Measurements from ENCODE around the gene GLP2R.

The GLP2R gene

GRCh38 chr17:9887508-9887907, 61.8 kb downstream of the GLP2R start:
- Histone ChIP-seq H3K36me3 (ENCODE audit: insufficient read depth, low read length) (no peaks in the 10 kb centered on the region), H3K9me3 (ENCODE audit: control insufficient read depth, insufficient read depth, low read length) (peaks cover 13% of the 10 kb centered on the region), H3K4me1 (ENCODE audit: insufficient read depth, low read length) (no peaks in the 10 kb centered on the region), H3K9ac (ENCODE audit: low read depth, low read length) (no peak overlapping the region)

GRCh38 chr17:9890124-9890523, 64.4 kb downstream of the GLP2R start:
- Histone ChIP-seq H3K9ac (ENCODE audit: low read depth, low read length) (no peak overlapping the region), H3K9me3 (ENCODE audit: control insufficient read depth, insufficient read depth, low read length) (peaks cover 3% of the 10 kb centered on the region; the same call in 1 of the 2 replicates), H3K36me3 (ENCODE audit: insufficient read depth, low read length) (no peaks in the 10 kb centered on the region), H3K4me1 (ENCODE audit: insufficient read depth, low read length) (no peaks in the 10 kb centered on the region)

GRCh38 chr17:9893411-9894012, 67.8 kb downstream of the GLP2R start:
- H3K9me3 ChIP-seq (ENCODE audit: control insufficient read depth, insufficient read depth, low read length): no peaks in the 10 kb centered on the region
- H3K36me3 ChIP-seq (ENCODE audit: insufficient read depth, low read length): no peaks in the 10 kb centered on the region
- no peak overlapping the region for H3K9ac ChIP-seq (ENCODE audit: low read depth, low read length)
- no peaks in the 10 kb centered on the region for H3K4me1 ChIP-seq (ENCODE audit: insufficient read depth, low read length)

DNA sequence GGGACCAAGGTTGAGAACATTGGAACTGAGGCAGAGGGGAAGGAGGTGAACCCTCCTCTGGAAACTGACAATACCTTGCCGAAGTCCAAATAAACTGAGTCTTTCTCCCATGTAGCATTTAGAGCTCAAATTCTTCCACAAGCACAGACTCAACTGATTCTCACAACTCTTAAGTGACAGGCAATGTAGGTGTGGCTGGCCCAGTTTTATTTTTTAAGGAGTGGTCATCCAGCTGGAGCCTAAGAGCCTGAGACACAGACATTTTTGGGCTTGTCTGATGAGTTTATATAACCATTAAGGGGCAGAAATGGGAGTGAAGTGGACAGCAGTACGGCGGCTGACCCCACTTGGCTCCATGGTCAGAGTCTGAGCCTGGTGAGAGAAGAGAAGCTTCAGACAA, 68.5 kb downstream of the GLP2R start:
- H3K4me1 ChIP-seq (ENCODE audit: insufficient read depth, low read length): no peaks in the 10 kb centered on the region
- no peak overlapping the region for H3K9ac ChIP-seq (ENCODE audit: low read depth, low read length)
- no peaks in the 10 kb centered on the region for H3K9me3 ChIP-seq (ENCODE audit: control insufficient read depth, insufficient read depth, low read length)
- H3K36me3 ChIP-seq (ENCODE audit: insufficient read depth, low read length): no peaks in the 10 kb centered on the region

GRCh38 chr17:9895923-9896322, 70.2 kb downstream of the GLP2R start:
- Histone ChIP-seq H3K9me3 (ENCODE audit: control insufficient read depth, insufficient read depth, low read length) (no peaks in the 10 kb centered on the region), H3K4me1 (ENCODE audit: insufficient read depth, low read length) (no peaks in the 10 kb centered on the region), H3K9ac (ENCODE audit: low read depth, low read length) (no peak overlapping the region), H3K36me3 (ENCODE audit: insufficient read depth, low read length) (no peaks in the 10 kb centered on the region)

DNA sequence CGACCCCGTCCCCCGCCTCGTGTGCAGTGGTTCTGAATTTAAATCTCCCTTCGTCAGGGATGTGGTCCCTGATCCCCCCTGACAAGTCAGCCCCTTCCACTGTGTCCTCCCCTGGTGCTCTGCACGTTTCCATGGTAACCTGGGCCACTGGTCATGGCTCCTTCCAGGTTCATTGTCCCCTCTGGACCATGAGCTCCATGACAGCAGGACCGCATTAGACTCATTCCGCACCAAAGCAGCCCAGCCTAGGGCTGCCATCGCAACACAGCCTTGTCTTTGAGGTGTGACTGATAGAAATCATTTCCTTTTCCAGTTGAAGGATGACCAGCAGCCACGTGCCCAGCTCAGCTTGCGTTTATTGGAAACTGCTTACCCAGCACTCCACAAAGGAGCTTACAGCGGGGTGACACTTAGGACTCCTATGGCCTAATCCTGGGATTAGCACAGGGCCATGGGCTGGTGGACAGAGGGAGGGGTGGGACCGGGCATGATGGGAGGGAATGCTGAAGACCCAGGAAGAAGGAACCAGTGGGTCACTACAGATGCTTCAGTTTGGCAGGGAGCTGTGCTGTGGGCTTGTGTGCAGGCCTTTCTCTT, 71.7 kb downstream of the GLP2R start:
- H3K36me3 ChIP-seq (ENCODE audit: insufficient read depth, low read length): no peaks in the 10 kb centered on the region
- no peaks in the 10 kb centered on the region for H3K9me3 ChIP-seq (ENCODE audit: control insufficient read depth, insufficient read depth, low read length)
- H3K4me1 ChIP-seq (ENCODE audit: insufficient read depth, low read length): no peaks in the 10 kb centered on the region
- H3K9ac ChIP-seq (ENCODE audit: low read depth, low read length): no peak overlapping the region

- Histone ChIP-seq H3K4me1 (ENCODE audit: insufficient read depth, low read length) (no peaks in the 10 kb centered on the region), H3K9ac (ENCODE audit: low read depth, low read length) (no peak overlapping the region), H3K9me3 (ENCODE audit: control insufficient read depth, insufficient read depth, low read length) (no peaks in the 10 kb centered on the region), H3K36me3 (ENCODE audit: insufficient read depth, low read length) (no peaks in the 10 kb centered on the region)
Measured at GRCh38 chr17:9898812-9899211, 73.1 kb downstream of the GLP2R start.

- Histone ChIP-seq H3K9me3 (ENCODE audit: control insufficient read depth, insufficient read depth, low read length) (no peaks in the 10 kb centered on the region), H3K9ac (ENCODE audit: low read depth, low read length) (no peak overlapping the region), H3K4me1 (ENCODE audit: insufficient read depth, low read length) (no peaks in the 10 kb centered on the region), H3K36me3 (ENCODE audit: insufficient read depth, low read length) (no peaks in the 10 kb centered on the region)
Measured at GRCh38 chr17:9899280-9900043, 73.7 kb downstream of the GLP2R start.

GRCh38 chr17:9900044-9900594, 74.4 kb downstream of the GLP2R start:
- no peak overlapping the region for H3K9ac ChIP-seq (ENCODE audit: low read depth, low read length)
- no peaks in the 10 kb centered on the region for H3K9me3 ChIP-seq (ENCODE audit: control insufficient read depth, insufficient read depth, low read length)
- no peaks in the 10 kb centered on the region for H3K36me3 ChIP-seq (ENCODE audit: insufficient read depth, low read length)
- H3K4me1 ChIP-seq (ENCODE audit: insufficient read depth, low read length): no peaks in the 10 kb centered on the region

GRCh38 chr17:9900784-9901183, 75.1 kb downstream of the GLP2R start:
- no peaks in the 10 kb centered on the region for H3K9me3 ChIP-seq (ENCODE audit: control insufficient read depth, insufficient read depth, low read length)
- H3K4me1 ChIP-seq (ENCODE audit: insufficient read depth, low read length): no peaks in the 10 kb centered on the region
- H3K36me3 ChIP-seq (ENCODE audit: insufficient read depth, low read length): no peaks in the 10 kb centered on the region
- no peak overlapping the region for H3K9ac ChIP-seq (ENCODE audit: low read depth, low read length)

DNA sequence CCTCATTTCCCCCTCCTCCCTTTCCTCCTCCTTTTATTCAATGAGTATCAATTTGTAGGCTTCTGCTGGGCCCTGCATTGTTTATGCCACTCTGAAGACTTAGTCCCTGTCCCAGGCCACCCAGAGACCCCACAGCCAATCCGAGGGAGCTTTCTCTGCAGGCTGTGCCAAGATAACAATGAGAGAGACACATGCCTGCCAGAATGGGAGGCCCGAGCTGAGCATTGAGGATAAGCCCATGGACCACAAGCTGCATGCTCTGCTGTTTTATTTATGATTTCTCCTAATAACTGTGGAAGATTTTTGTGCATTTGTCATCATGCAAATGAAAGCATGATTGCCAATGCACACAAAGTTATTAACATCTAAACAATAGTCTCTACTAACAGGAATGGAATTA, 76.4 kb downstream of the GLP2R start:
- Histone ChIP-seq H3K36me3 (ENCODE audit: insufficient read depth, low read length) (no peaks in the 10 kb centered on the region), H3K9me3 (ENCODE audit: control insufficient read depth, insufficient read depth, low read length) (no peaks in the 10 kb centered on the region), H3K9ac (ENCODE audit: low read depth, low read length) (no peak overlapping the region), H3K4me1 (ENCODE audit: insufficient read depth, low read length) (no peaks in the 10 kb centered on the region)

GRCh38 chr17:9904277-9905077, 78.8 kb downstream of the GLP2R start:
- no peaks in the 10 kb centered on the region for H3K4me1 ChIP-seq (ENCODE audit: insufficient read depth, low read length)
- no peaks in the 10 kb centered on the region for H3K36me3 ChIP-seq (ENCODE audit: insufficient read depth, low read length)
- no peaks in the 10 kb centered on the region for H3K9me3 ChIP-seq (ENCODE audit: control insufficient read depth, insufficient read depth, low read length)
- H3K9ac ChIP-seq (ENCODE audit: low read depth, low read length): no peak overlapping the region

DNA sequence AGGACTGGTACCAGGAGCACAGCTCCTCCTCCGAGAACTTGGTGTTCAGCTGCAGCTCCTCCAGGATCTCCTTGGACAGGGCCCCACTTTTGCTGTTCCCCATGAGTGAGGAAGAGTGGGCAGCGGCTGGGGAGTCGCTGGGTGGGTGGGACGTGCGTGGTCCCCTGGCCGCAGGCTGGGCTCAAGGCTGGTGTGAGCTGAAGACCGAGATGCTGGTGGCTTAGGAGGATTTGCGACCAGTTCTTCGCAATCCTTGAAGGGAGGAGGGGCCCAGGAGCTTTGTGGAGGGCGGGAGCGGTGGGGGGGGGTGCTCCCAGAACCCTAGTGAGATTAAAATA, 79.3 kb downstream of the GLP2R start, which contains the start of gene RCVRN:
Gene RCVRN, minus strand, starts transcription at position 194 of the 338 bp plus-strand sequence. Its CDS starts 91 bp downstream, at position 103.
- Histone ChIP-seq H3K36me3 (ENCODE audit: insufficient read depth, low read length) (no peaks in the 10 kb centered on the region), H3K9me3 (ENCODE audit: control insufficient read depth, insufficient read depth, low read length) (no peaks in the 10 kb centered on the region), H3K4me1 (ENCODE audit: insufficient read depth, low read length) (no peaks in the 10 kb centered on the region), H3K9ac (ENCODE audit: low read depth, low read length) (no peak within 1 kb of the TSS)

GRCh38 chr17:9905902-9906301, 80.2 kb downstream of the GLP2R start:
- no peaks in the 10 kb centered on the region for H3K36me3 ChIP-seq (ENCODE audit: insufficient read depth, low read length)
- H3K9me3 ChIP-seq (ENCODE audit: control insufficient read depth, insufficient read depth, low read length): no peaks in the 10 kb centered on the region
- no peak overlapping the region for H3K9ac ChIP-seq (ENCODE audit: low read depth, low read length)
- H3K4me1 ChIP-seq (ENCODE audit: insufficient read depth, low read length): no peaks in the 10 kb centered on the region
